Activated naive CD4-positive, alpha-beta T cell treated with anti-CD3 and anti-CD28 coated beads, Interleukin-2, amount 10 ng/mL, durations not matched to agents 7 days and 5 days (primary cell): ENCODE measurements around the gene SHROOM2.

Experiments used
- CTCF ChIA-PET: fragments of 350-600 bp; sonication (Branson Sonifier 250); formaldehyde crosslinking; loops from one replicate; lab custom pipeline; 2021; ENCODE audit warnings: antibody characterized with exemption; lab: Charles Lee
- DNase-seq: peaks from one replicate; pipeline ENCODE4 v3.0.0-alpha.2; 2020
- H3K27ac Mint-ChIP-seq: one replicate; pipeline ENCODE4 v1.8.0; 2021; ENCODE audit warnings: mild to moderate bottlenecking, moderate library complexity, mixed read lengths
- H3K27me3 Mint-ChIP-seq: one replicate; pipeline ENCODE4 v1.8.0; 2021; ENCODE audit warnings: mild to moderate bottlenecking, mixed read lengths
- H3K36me3 Mint-ChIP-seq: one replicate; pipeline ENCODE4 v1.8.0; 2021; ENCODE audit warnings: mixed read lengths
- H3K4me1 Mint-ChIP-seq: one replicate; pipeline ENCODE4 v1.8.0; 2021; ENCODE audit warnings: mixed read lengths
- H3K4me3 Mint-ChIP-seq: one replicate; pipeline ENCODE4 v1.8.0; 2021; ENCODE audit warnings: mild to moderate bottlenecking, moderate library complexity, mixed read lengths
- H3K9me3 Mint-ChIP-seq: one replicate; pipeline ENCODE4 v1.8.0; 2021; ENCODE audit warnings: mixed read lengths

The SHROOM2 gene

GRCh38 chrX:9961750-9962149, 175.5 kb downstream of the SHROOM2 start:
- Mint-ChIP-seq H3K36me3 (no peaks in the 10 kb centered on the region), H3K4me1 (no peaks in the 10 kb centered on the region), H3K9me3 (no peaks in the 10 kb centered on the region), H3K27me3 (peaks cover 18% of the 10 kb centered on the region), H3K4me3 (no peak overlapping the region), H3K27ac (no peak overlapping the region)
- CTCF ChIA-PET, result no interaction called here
- no peak for DNase-seq

GRCh38 chrX:9966775-9967408, 180.7 kb downstream of the SHROOM2 start, which contains the start of gene CLDN34:
Gene CLDN34 (plus strand): TSS chrX:9967358. CDS start chrX:9967358, 0 bp downstream.
- Mint-ChIP-seq H3K27me3 (peaks cover 9% of the 10 kb centered on the region), H3K4me3 (no peak within 1 kb of the TSS), H3K27ac (no peak within 1 kb of the TSS), H3K9me3 (no peaks in the 10 kb centered on the region), H3K36me3 (no peaks in the 10 kb centered on the region), H3K4me1 (no peaks in the 10 kb centered on the region)
- CTCF ChIA-PET, result no interaction called here
- no peak for DNase-seq

- no peaks in the 10 kb centered on the region for H3K27me3 Mint-ChIP-seq
- DNase-seq, result no peak
- CTCF ChIA-PET, result interaction anchor here (0.9 kb wide), 1 partner anchor 142 kb away, joined by 4 read pairs; no protein-coding TSS in a partner anchor
- no peaks in the 10 kb centered on the region for H3K9me3 Mint-ChIP-seq
- no peaks in the 10 kb centered on the region for H3K36me3 Mint-ChIP-seq
- no peak overlapping the region for H3K4me3 Mint-ChIP-seq
- H3K4me1 Mint-ChIP-seq, result no peaks in the 10 kb centered on the region
- no peak overlapping the region for H3K27ac Mint-ChIP-seq
Observed at GRCh38 chrX:9977635-9978034, 191.4 kb downstream of the SHROOM2 start.

- Mint-ChIP-seq H3K27me3 (peaks cover under 1% of the 10 kb centered on the region), H3K9me3 (no peaks in the 10 kb centered on the region), H3K4me3 (no peak overlapping the region), H3K36me3 (no peaks in the 10 kb centered on the region), H3K27ac (no peak overlapping the region), H3K4me1 (no peaks in the 10 kb centered on the region)
- CTCF ChIA-PET, result no interaction called here
- DNase-seq, result no peak
Observed at GRCh38 chrX:9980401-9980800, 194.2 kb downstream of the SHROOM2 start.

GRCh38 chrX:9980927-9981326, 194.7 kb downstream of the SHROOM2 start:
- H3K27ac Mint-ChIP-seq, result no peak overlapping the region
- peaks cover 4% of the 10 kb centered on the region for H3K27me3 Mint-ChIP-seq
- H3K36me3 Mint-ChIP-seq, result no peaks in the 10 kb centered on the region
- no peak for DNase-seq
- no peak overlapping the region for H3K4me3 Mint-ChIP-seq
- H3K4me1 Mint-ChIP-seq, result no peaks in the 10 kb centered on the region
- CTCF ChIA-PET, result no interaction called here
- no peaks in the 10 kb centered on the region for H3K9me3 Mint-ChIP-seq

GRCh38 chrX:9983441-9983840, 197.2 kb downstream of the SHROOM2 start:
- H3K27me3 Mint-ChIP-seq, result peaks cover 4% of the 10 kb centered on the region
- H3K36me3 Mint-ChIP-seq, result no peaks in the 10 kb centered on the region
- no peak overlapping the region for H3K4me3 Mint-ChIP-seq
- no peak for DNase-seq
- no peaks in the 10 kb centered on the region for H3K9me3 Mint-ChIP-seq
- CTCF ChIA-PET, result interaction anchor here (0.8 to 1.9 kb wide), 3 partner anchors 10 to 137 kb away, joined by 3 to 5 read pairs (median 3); no protein-coding TSS in a partner anchor
- no peak overlapping the region for H3K27ac Mint-ChIP-seq
- no peaks in the 10 kb centered on the region for H3K4me1 Mint-ChIP-seq

DNA sequence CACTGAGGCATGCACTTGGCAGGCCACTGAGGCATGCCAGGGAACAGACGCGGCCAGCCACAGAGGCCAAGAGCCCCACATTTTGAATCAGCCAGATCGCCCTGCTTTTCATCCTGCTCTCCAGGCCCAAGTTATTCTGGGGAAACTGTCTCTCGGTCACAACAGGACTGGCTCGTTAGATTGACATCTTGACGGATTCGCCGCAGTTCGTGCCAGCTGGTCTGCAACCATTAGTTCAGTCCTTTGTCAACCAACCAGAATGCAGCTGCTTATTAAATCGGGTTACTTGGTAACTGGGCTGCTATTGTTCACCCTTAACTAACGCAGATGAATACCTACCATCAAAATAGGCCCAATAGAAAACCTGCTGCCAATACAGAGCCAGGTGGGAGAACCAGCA, 197.6 kb downstream of the SHROOM2 start:
- CTCF ChIA-PET, result interaction anchor here (1.9 kb wide), 1 partner anchor 136 kb away, joined by 5 read pairs; no protein-coding TSS in a partner anchor
- Mint-ChIP-seq H3K27ac (no peak overlapping the region), H3K4me3 (no peak overlapping the region), H3K27me3 (peaks cover 4% of the 10 kb centered on the region), H3K9me3 (no peaks in the 10 kb centered on the region), H3K4me1 (no peaks in the 10 kb centered on the region), H3K36me3 (no peaks in the 10 kb centered on the region)
- DNase-seq, result no peak

DNA sequence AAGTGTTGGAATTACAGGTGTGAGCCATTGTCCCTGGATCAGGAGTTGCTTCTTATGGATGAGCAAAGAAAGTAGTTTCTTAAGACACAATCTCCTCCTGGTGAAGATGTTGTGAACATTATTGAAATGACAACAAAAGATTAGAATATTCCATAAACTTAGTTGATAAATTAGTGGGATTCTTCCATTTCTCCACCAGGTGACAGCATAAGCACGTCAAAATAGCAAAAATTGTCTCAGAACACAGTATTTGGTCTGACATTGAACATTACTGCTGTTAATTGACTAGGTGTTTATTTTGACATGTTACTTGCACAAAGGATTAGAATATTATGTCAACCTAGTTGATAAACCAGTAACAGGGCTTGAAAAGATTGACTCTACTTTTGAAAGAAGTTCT, 202.5 kb downstream of the SHROOM2 start:
- CTCF ChIA-PET, result interaction anchor here (0.9 to 1.1 kb wide), 2 partner anchors 75 to 132 kb away, joined by 3 to 6 read pairs; no protein-coding TSS in a partner anchor
- no peaks in the 10 kb centered on the region for H3K9me3 Mint-ChIP-seq
- no peaks in the 10 kb centered on the region for H3K4me1 Mint-ChIP-seq
- peaks cover 4% of the 10 kb centered on the region for H3K27me3 Mint-ChIP-seq
- H3K4me3 Mint-ChIP-seq, result no peak overlapping the region
- H3K27ac Mint-ChIP-seq, result no peak overlapping the region
- no peak for DNase-seq
- H3K36me3 Mint-ChIP-seq, result no peaks in the 10 kb centered on the region

DNA sequence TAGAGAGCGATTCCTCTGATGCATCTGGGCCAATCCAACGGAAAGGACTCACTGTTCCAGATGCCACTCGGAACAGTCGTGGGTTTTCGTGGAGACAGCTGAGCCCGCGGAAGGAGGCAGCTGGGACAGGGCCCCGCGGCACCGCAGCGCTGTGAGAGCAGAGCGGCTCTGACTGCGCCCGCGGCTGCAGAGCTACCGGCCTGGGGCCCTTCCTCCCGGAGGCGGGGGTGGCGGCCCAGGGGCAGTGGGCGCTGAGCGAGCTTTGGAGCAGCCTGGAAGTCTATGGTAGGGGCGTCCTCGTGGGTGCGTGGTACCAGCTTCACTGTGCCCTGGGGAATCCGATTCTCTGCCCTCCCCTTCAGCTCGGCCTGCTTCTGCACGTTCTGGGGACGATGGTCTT, 205.8 kb downstream of the SHROOM2 start:
- Mint-ChIP-seq H3K27ac (no peak overlapping the region), H3K36me3 (no peaks in the 10 kb centered on the region), H3K4me3 (no peak overlapping the region), H3K4me1 (no peaks in the 10 kb centered on the region), H3K27me3 (no peaks in the 10 kb centered on the region), H3K9me3 (no peaks in the 10 kb centered on the region)
- no peak for DNase-seq
- CTCF ChIA-PET, result interaction anchor here (1.8 to 2.0 kb wide), 2 partner anchors 128 to 131 kb away, joined by 3 to 10 read pairs; no protein-coding TSS in a partner anchor

- Mint-ChIP-seq H3K9me3 (no peaks in the 10 kb centered on the region), H3K27ac (no peak overlapping the region), H3K36me3 (no peaks in the 10 kb centered on the region), H3K4me3 (no peak overlapping the region), H3K27me3 (no peaks in the 10 kb centered on the region), H3K4me1 (peaks cover 3% of the 10 kb centered on the region)
- no peak for DNase-seq
- CTCF ChIA-PET, result interaction anchor here (1.8 to 2.0 kb wide), 2 partner anchors 127 to 130 kb away, joined by 3 to 10 read pairs; no protein-coding TSS in a partner anchor
Observed at GRCh38 chrX:9992724-9993123, 206.5 kb downstream of the SHROOM2 start.

- Mint-ChIP-seq H3K4me1 (peaks cover 4% of the 10 kb centered on the region), H3K27me3 (no peaks in the 10 kb centered on the region), H3K36me3 (no peaks in the 10 kb centered on the region), H3K27ac (no peak overlapping the region), H3K9me3 (no peaks in the 10 kb centered on the region), H3K4me3 (no peak overlapping the region)
- CTCF ChIA-PET, result interaction anchor here (0.6 to 5.2 kb wide), 8 partner anchors 13 to 123 kb away, joined by 3 to 63 read pairs (median 3); no protein-coding TSS in a partner anchor
- peak; percentile 79 for DNase-seq
Observed at GRCh38 chrX:9995855-9996339, 209.7 kb downstream of the SHROOM2 start.

- Mint-ChIP-seq H3K4me3 (no peak overlapping the region), H3K27me3 (no peaks in the 10 kb centered on the region)
- CTCF ChIA-PET, result interaction anchor here (0.8 to 5.2 kb wide), 8 partner anchors 9 to 122 kb away, joined by 3 to 63 read pairs (median 5); no protein-coding TSS in a partner anchor
Observed at GRCh38 chrX:9997041-9997440, 210.8 kb downstream of the SHROOM2 start.

DNA sequence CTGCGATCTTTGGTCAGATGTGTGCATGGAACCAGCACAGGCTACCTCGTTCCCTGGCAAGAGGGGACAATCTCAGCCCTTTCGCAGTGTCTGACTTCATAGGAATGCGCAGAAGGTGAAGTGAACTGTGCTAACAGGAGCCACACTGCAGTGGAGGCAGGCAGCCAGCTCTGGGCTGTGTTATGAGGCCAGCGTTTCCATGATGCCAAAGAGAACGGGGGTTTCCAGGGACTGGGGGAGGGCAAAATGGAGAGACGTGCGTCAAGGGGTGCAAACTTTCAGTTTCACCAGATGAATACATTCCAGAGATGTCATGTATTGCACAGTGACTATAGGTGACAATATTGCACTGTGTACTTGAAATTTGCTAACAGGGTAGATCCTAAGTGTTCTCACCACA, 211.3 kb downstream of the SHROOM2 start:
- Mint-ChIP-seq H3K27me3 (no peaks in the 10 kb centered on the region), H3K9me3 (no peaks in the 10 kb centered on the region), H3K27ac (no peak overlapping the region), H3K4me1 (peaks cover 4% of the 10 kb centered on the region), H3K36me3 (no peaks in the 10 kb centered on the region), H3K4me3 (no peak overlapping the region)
- DNase-seq, result peak; percentile 40
- CTCF ChIA-PET, result interaction anchor here (0.8 to 5.2 kb wide), 8 partner anchors 10 to 121 kb away, joined by 3 to 63 read pairs (median 5); no protein-coding TSS in a partner anchor

More at GRCh38 chrX:9997041-9997440, 210.8 kb downstream of the SHROOM2 start:
- H3K36me3 Mint-ChIP-seq, result no peaks in the 10 kb centered on the region
- no peaks in the 10 kb centered on the region for H3K9me3 Mint-ChIP-seq
- H3K27ac Mint-ChIP-seq, result no peak overlapping the region
- no peak for DNase-seq
- H3K4me1 Mint-ChIP-seq, result peaks cover 4% of the 10 kb centered on the region
